GM19455 (cell line): ENCODE results near the gene JADE3.

Source experiments
- ATAC-seq: cut with Tn5 transposase; IDR thresholded peaks from one replicate; pipeline ENCODE4 v1.9.1; 2021; ENCODE audit not compliant: unreplicated experiment

The JADE3 gene

GRCh38 chrX:46992070-46992469 lies 79.8 kb downstream of the JADE3 start:
- no peak for ATAC-seq

- ATAC-seq: no peak
Observed at GRCh38 chrX:46994096-46994495, 81.9 kb downstream of the JADE3 start.

- no peak for ATAC-seq
Observed at GRCh38 chrX:47012131-47012530, 99.9 kb downstream of the JADE3 start.

- ATAC-seq: no peak
Observed at GRCh38 chrX:47026198-47026597, 114.0 kb downstream of the JADE3 start.

- no peak for ATAC-seq
Observed at GRCh38 chrX:47030339-47030738, 118.1 kb downstream of the JADE3 start.

- ATAC-seq: no peak
Observed at GRCh38 chrX:47047989-47048388, 135.8 kb downstream of the JADE3 start.

GRCh38 chrX:47059142-47059874 lies 147.1 kb downstream of the JADE3 start:
- no peak for ATAC-seq

GRCh38 chrX:47060708-47061107 lies 148.5 kb downstream of the JADE3 start:
- ATAC-seq: no peak

GRCh38 chrX:47061238-47061919 lies 149.2 kb downstream of the JADE3 start:
- no peak for ATAC-seq

GRCh38 chrX:47063179-47063578 lies 151.0 kb downstream of the JADE3 start:
- no peak for ATAC-seq

GRCh38 chrX:47068214-47068613 lies 156.0 kb downstream of the JADE3 start:
- no peak for ATAC-seq

- no peak for ATAC-seq
Observed at GRCh38 chrX:47068720-47069119, 156.5 kb downstream of the JADE3 start.

GRCh38 chrX:47078129-47079043 lies 166.2 kb downstream of the JADE3 start, which contains the start of gene RGN:
RGN (plus strand) TSS chrX:47078443; CDS start chrX:47081145, 2,702 bp downstream.
- no peak for ATAC-seq

GRCh38 chrX:47080215-47080914 lies 168.1 kb downstream of the JADE3 start:
- no peak for ATAC-seq

GRCh38 chrX:47080915-47081236 lies 168.7 kb downstream of the JADE3 start:
- no peak for ATAC-seq

- ATAC-seq: peak; percentile 86
Observed at GRCh38 chrX:47091149-47091775, 179.0 kb downstream of the JADE3 start.

- ATAC-seq: no peak
Observed at GRCh38 chrX:47093248-47093647, 181.0 kb downstream of the JADE3 start.

GRCh38 chrX:47093860-47094259 lies 181.6 kb downstream of the JADE3 start:
- ATAC-seq: no peak

GRCh38 chrX:47097018-47097417 lies 184.8 kb downstream of the JADE3 start:
- no peak for ATAC-seq

GRCh38 chrX:47098338-47099094 lies 186.3 kb downstream of the JADE3 start:
- no peak for ATAC-seq
